Activated T-cell treated with anti-CD3 and anti-CD28 coated beads for 4 hours (primary cell): ENCODE data around the gene FAM171A2.
"Not testable (repeated sequence)": the region's sequence is repeated elsewhere in the genome, so short reads cannot be mapped to it uniquely, and the experiment has no call there.

Experiments
- DNase-seq: peaks from one replicate; pipeline ENCODE4 v3.0.0-alpha.2; 2020

FAM171A2 gene

GRCh38 chr17:44383363-44383762 lies 19.7 kb upstream of the FAM171A2 start:
- DNase-seq: no peak

GRCh38 chr17:44382917-44383316 lies 19.3 kb upstream of the FAM171A2 start:
- DNase-seq: no peak

GRCh38 chr17:44381810-44382305 lies 18.2 kb upstream of the FAM171A2 start:
- no peak for DNase-seq

DNA sequence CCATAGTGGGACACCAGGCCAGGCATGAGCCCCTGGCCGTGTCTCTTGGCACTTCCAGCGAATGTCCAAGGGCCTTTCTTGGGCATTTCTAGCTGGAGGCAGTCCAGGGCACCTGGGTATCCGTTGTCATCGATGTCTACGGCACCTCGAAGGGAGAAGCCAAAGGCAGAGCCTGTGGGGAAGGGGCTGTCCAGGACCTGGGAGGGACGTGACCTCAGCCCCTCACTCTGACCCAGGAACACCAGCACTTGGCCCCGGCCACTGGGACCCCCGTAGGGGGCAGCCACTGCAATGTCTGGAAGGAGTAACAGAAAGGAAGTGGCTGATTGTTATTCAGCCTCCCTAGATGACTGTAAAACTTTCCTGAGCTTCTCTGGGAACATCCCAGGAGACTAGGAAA lies 17.1 kb upstream of the FAM171A2 start:
- DNase-seq: no peak

DNA sequence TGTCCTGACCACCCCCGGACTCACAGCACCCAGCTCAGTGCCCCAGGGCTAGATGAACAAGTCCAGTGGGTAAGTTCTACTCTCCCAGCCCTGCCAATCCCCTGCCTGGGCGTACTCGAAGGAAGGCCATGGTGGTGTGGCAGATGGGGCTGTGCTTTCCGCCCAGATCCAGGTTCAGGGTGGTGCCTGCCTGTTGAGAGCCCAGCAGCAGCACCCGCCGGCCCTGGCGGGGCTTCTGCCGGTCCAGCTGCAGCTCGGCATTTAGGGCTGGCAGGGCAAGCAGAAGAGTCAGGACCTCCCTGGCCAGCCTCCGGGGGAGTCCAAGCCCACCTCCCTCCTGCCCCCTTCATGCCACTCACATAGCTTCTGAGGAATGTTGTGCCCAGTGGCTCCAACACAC lies 16.2 kb upstream of the FAM171A2 start:
- DNase-seq: no peak

DNA sequence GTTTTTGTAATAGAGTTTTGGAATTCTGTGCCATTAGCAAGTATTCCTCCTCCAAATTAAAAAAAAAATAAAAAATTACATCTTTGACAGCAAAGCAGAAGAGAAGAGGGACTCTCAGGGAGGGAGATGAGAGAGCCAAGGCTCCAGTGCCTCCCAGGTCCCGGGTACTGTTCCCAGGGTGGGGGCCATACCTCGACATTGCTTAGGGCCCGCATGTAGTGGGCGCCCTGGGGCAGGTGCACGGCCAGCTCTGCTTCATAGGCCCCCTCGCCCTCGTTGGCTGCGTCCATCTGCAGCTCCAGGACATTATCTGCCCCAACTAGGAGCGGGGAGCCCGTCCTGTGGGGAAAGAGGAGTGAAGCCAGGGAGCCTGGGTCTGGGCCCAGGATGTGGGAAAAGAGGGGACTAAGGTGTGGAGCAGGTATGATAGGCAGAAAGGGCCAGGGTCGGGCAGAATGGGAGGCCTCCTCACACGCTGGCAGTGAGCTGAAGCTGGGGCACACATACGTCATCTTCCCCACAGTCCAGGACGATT lies 14.6 kb upstream of the FAM171A2 start:
- DNase-seq: no peak

- DNase-seq: no peak
These were observed 13.1 kb upstream of the FAM171A2 start for GRCh38 chr17:44376779-44377178.

DNA sequence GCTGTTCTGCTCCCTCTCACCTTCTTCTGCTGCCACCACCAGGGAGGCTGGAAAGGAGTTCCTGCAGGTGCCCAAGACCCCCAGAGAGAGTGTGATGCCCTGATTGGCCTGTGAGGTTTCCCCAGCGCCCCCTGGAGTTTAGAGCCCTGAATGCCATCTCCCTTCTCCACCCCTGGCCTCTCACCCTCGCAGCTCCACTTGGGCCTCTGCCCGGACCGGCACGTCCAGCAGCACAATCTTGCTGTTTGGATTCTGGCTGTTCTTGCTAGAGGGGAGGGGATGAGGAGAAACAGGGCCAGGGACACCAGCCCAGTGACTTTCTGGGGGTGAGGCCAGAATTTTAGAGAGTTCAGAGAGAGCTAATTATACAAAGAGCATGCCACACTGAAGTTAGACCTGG lies 12.5 kb upstream of the FAM171A2 start:
- no peak for DNase-seq

GRCh38 chr17:44375196-44376017 lies 11.8 kb upstream of the FAM171A2 start:
- no peak for DNase-seq

- no peak for DNase-seq
These were observed 10.9 kb upstream of the FAM171A2 start for GRCh38 chr17:44374306-44375195.

- no peak for DNase-seq
These were observed 8.4 kb upstream of the FAM171A2 start for GRCh38 chr17:44372036-44372435.

GRCh38 chr17:44369414-44370023 lies 5.9 kb upstream of the FAM171A2 start:
- DNase-seq: not testable (repeated sequence)

DNA sequence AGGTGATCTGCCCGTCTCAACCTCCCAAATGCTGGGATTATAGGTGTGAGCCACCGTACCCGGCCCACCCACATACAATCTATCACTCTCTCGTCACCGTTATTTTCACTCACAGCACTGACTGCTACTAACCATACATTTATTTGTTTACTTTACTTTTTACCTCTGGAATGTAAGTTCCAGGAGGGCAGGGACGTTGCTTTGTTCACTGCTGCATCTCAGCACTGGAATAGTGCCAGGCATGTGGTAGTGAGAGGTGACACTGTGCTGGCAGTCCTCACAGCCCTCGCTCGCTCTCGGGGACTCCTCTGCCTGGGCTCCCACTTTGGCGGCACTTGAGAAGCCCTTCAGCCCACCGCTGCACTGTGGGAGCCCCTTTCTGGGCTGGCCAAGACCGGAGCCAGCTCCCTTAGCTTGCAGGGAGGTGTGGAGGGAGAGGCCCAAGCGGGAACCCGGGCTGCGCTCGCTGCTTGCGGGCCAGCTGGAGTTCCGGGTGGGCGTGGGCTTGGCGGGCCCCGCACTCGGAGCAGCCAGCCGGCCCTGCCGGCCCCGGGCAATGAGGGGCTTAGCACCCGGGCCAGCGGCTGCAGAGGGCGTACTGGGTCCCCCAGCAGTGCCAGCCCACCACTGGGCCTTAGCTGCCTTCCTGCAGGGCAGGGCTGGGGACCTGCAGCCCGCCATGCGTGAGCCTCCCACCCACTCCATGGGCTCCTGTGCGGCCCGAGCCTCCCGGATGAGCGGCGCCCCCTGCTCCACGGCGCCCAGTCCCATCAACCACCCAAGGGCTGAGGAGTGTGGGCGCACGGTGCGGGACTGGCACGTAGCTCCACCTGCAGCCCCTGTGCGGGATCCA lies 5.0 kb upstream of the FAM171A2 start:
- DNase-seq: not testable (repeated sequence)

GRCh38 chr17:44367231-44367979 lies 3.8 kb upstream of the FAM171A2 start:
- no peak for DNase-seq

DNA sequence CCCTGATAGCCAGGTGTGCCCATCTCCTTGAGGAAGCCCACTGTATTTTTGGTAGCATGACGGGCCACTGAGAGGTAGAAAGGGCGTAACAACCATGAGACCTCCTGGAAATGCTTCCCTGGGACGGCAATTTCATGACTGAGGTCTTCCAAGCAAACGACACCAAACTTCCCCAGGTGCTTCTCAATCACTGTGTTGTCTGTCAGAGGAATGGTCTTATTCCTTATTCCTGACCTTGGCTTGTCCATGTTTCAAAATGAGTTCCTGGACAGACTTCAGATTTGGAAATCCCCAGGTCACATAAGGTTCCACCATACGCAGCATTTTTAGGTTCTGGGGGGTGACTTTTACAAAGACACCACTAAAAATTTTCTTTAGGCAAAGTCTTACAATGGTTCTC lies 1.4 kb upstream of the FAM171A2 start:
- DNase-seq: not testable (repeated sequence)

DNA sequence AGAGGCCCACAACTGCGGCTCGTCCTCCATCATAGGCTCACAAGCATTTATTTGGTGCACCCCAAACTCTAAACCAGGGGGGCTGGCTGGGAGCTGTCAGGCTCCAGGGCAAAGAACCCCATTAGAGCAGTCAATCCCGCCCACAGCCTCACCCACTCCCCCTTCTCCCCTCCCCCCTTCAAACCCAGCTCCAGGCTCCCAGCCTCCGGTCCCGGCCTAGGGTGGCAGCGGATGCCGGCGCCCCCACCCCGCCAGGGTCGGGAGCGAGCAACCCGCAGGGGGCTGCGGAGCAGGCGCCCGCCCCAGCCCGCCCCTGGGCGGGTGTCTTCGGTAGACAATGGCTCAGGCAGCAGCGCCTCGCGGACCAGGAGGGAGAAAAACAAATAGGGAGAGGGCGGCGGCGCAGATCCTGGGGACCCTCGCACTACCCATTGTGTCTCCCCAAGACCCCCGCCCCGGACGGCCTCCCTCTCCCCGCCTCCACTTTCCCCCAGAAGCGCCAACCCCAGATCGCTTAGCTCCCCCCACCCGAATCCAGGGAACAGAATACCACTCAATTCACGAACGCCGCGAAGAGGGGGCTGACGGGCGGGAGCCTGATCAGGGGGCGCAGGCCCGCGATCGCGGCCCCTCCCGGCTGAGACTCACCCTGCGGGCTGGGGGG lies 572 bp downstream of the FAM171A2 start:
- DNase-seq: no peak

DNA sequence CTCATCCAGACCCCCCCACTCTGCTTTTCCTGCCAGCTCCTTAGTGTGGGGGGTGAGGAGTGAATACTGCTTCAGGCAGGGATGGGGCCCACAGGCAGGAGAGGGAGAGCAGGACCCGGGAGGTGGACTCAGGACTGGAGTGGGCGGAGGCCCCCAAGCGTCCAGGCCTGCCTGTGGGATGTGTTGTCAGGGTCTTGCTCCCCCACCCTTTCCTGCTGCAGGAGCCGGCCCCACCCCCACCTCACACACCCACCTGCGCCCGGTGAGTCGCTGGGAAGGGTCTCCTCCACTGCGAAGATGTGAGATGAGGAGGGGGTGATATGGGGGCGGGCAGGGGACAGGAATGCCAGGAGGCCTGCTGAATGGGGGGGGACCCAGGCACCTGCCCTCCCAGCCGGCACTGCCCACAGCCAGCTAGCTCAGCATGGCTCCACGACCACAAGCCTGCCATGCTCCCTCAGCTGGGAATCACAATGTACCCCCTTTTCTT lies 1.1 kb downstream of the FAM171A2 start:
- DNase-seq: no peak

GRCh38 chr17:44361292-44362260 lies 2.1 kb downstream of the FAM171A2 start:
- DNase-seq: no peak

DNA sequence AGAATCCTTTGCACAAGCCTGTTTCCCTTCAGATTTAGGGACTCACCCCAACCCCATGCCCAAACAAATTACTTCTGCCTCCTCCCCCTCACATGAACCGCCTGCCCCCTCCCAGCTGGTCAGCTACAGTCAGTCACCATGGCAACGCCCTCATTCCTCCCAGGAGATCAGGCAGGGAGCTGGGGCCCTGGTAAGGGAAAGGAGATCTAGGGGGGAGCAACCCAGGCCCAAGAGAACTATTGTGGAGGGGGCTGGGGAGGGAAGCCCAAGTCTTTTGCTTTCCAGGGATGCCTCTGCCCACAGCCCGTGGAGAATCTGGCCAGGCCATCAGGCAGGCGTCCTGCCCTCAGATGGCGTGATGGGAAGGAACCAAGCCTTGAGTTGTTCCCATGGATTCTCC lies 2.8 kb downstream of the FAM171A2 start:
- DNase-seq: no peak
